ENCODE results near the gene GRID2.

GRID2 gene

GRCh38 chr4:93414041-93414550, 1110.3 kb downstream of the GRID2 start:
- DNase-seq (ENCODE audit: low spot score) = no peak

DNA sequence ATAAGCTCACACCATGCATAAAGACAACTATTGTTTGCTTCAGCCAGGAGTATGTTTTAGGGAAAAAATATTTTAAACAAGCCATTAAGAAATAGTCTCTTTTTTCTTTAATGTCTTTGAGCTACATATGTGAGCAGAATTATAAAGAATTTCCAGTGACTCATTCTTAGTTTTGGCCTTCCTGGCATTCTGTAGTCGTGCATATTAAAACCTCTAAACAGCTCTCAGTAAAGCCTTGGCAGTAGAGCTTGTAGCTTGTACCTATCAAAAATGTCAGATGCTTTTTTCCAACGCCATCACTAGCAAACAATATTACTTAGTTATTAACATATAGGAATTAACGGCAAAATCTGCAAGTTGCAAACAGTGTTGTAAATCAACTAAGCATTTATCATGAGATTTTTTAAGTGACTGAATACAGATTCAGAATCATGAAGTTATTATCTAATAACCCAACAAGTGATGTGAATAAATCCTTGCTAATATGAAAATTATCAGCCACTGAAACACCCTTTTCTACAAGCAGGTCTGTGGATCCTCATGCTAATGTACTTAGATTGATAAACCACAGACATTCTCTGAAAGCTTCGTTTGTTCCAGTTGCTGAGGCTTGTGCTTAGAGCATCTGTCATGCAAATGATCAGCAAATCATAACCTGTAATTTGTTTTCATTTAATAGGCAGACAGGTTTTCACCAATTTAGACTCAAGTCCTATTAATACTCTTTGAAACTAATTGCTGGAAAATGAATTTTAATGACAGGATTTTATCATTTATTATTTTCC, 1112.8 kb downstream of the GRID2 start:
- no peak for DNase-seq (ENCODE audit: low spot score)

DNA sequence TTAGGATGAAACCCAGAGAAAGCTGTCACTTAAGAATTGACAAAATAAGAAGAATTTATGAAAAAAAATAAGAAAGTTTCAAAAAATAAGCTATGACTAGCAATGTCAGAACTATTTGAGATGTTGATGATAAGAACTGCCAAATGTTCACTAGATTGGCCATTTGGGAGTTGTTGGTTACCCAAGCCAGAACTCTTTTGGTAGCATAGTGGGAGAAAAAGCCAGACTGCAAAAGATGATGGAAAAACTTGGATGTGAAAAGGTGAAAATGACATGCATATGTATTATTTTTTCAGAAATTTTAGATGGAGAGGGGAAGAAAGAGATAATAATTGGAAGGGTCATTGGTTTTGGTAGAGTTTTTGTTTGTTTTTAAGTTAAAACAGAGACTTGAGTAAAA, 1127.6 kb downstream of the GRID2 start:
- no peak for DNase-seq (ENCODE audit: low spot score)

GRCh38 chr4:93433840-93434239, 1130.1 kb downstream of the GRID2 start:
- no peak for DNase-seq (ENCODE audit: low spot score)

DNA sequence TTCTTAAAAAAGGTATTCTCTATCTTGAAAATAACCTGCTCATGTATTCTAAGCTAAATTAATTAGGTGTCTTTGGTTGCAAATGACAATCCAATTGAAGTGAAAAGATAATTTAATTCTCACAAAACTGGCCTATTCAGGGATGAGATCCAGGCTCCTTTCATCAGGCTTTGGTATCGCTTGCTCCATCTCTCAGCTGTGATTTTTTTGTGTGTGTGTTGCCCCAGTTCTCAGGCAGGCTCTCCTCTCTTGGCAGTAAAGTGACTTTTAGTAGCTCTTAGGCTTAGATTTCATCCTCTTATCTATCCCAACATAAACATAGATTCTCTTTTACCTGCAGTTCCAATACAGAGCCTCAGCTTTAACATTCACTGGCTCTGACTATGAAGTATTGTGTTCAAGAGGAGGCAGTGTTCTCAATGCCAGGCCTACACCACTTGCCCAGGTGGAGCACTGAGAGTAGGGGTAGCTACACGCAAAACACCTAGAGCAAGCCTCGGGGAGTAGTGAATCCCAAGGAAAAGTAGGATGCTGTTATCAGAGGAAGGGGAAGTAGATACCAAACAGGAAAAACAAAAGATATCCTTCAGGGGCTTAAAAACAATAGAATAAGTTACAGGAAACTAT, 1132.3 kb downstream of the GRID2 start:
- no peak for DNase-seq (ENCODE audit: low spot score)

GRCh38 chr4:93437991-93438390, 1134.2 kb downstream of the GRID2 start:
- no peak for DNase-seq (ENCODE audit: low spot score)

- DNase-seq (ENCODE audit: low spot score) = no peak
These were observed 1141.1 kb downstream of the GRID2 start for GRCh38 chr4:93444860-93445259.

- no peak for DNase-seq (ENCODE audit: low spot score)
These were observed 1142.3 kb downstream of the GRID2 start for GRCh38 chr4:93446038-93446437.

DNA sequence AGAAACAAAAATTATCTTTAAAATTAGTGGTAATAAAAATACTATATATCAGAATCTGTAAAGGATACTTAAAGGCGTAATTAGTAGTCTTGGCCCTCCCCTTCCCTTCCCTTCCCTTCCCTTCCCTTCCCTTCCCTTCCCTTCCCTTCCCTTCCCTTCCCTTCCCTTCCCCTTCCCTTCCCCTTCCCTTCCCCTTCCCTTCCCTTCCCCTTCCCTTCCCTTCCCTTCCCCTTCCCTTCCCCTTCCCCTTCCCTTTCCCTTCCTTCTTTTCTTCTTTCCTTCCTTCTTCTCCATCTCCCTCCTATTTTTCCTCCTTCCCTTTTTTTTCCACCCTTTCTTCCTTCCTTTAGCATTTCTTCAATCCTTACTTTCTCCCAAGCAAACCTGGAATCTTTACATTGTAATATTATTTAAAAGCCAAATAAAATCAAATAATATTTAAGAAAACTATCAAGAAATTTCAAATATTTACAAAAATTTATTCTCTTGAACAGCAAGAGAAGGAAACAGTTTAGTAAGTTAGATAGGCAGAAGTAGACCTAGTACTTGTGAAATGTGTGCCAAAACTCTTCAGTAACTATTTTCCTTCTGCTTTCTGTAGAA, 1145.0 kb downstream of the GRID2 start:
- DNase-seq (ENCODE audit: low spot score) = no peak

DNA sequence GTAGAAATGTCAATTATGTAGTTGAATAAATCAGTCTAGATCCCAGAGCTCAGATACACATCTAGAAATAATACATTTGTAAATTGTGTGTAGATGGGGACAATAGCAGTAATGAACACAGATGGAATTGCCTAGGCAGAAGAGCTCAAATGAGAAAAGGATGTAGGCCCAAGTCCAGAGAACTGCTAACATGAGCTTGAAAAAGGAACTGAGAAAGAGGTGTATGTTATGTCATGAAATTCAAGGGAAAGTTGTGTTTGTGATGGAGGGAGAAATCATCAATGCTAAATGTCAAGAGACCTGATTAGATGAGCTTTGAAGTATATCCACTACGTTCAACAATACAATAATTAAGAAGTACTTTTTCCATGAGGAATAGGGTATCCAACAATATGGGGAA, 1148.2 kb downstream of the GRID2 start:
- no peak for DNase-seq (ENCODE audit: low spot score)

DNA sequence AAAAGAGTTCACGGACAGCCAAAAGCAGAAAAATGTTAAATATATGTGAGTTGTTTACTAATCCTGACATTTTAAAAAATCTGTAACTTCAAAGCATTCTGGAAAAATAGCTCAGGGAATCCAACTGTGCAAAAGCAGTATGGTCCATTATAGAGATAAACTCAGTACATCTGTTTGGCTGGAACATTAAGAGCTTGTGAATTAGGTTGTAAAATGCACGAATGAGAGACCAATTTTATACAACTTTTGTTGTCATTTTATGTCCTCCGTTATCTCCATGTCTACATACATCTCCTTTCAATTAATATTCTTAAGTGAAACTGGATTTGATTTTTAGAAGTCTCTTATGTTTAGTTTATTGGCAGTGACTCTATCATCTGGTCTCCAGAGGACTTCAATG, 1157.8 kb downstream of the GRID2 start:
- DNase-seq (ENCODE audit: low spot score) = no peak

GRCh38 chr4:93466446-93466845, 1162.7 kb downstream of the GRID2 start:
- no peak for DNase-seq (ENCODE audit: low spot score)

DNA sequence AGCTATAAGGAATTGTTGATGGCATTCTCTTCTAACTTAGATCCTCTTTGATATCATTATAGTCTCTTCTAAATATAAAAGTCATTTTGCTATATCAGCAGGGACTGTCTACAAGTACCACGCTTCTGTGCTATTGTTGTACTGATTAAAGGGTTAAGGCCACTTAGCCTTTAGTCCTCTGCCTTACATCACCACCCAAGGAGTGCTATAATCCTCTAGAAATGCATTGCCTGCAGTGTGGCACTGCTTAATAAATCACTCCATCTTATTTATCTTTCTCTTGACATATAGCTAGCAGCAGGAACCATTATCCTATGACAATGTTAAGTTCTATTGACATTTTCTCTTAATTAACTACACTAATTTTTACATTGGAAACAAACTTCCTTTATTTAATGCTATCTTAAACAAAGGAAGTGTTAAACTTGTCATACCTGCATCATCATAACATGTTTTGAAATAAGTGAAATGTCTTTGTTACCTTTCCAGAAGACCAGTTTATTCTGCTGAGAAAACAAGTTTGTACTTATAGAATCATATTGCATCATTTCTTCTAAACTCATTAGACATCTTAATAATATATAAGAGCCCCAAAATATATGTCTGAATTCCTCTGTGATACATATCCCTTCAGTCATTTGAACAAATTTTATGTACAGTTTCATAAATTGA, 1163.9 kb downstream of the GRID2 start:
- no peak for DNase-seq (ENCODE audit: low spot score)

- DNase-seq (ENCODE audit: low spot score) = no peak
These were observed 1165.8 kb downstream of the GRID2 start for GRCh38 chr4:93469560-93469959.

DNA sequence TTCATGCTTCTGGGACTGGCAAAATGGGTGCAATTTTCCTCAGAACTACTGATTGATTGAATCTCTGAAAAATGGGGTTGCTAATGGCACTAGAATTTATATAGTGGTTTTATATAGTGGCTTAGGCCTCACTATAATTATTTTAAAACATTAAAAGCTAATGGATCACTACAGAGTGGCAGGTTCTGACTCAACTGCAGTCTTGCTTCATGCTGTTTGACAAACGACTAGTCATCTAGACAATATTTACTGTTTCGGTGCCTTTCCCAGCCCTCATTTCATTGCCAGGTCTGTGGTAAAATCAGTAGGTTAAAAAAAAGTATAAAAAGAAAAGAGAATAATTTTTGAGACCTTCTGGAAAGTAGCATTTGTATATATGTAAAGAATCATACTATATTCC, 1172.0 kb downstream of the GRID2 start:
- DNase-seq (ENCODE audit: low spot score) = no peak

DNA sequence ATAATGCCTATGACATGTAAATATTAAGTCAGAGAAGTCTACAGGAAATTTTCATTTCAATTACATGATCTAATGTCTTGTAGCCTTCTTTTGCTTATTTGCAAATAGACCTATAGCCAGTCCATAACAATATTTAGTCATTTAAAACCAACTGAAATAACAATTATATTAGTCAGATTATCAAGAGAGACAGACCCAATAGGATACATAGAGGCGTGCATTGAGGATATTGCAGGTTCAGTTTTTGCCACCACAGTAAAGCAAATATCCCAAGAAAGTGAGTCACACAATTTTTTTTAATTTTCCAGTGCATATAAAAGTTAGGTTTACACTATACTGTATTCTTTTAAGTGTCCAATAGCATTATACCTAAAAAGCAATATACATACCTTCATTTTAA, 1175.0 kb downstream of the GRID2 start:
- no peak for DNase-seq (ENCODE audit: low spot score)

DNA sequence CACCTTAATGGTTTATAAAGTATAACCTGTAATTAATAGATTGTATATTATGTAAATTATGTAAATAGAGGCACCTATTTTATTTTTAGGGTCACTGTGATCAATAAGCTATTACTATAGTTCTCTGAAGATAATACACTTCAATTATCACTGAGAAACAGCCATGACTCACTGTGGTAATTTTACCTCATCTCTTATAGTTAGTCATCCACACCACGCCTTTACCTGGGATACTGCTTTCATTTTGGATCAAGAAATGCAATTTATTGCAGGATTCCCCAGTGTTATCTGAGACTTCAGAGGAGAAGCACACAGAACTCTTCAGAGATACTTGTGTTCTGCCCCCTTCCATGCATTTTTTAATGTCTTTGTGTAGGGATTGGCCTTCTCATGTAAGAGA, 1176.7 kb downstream of the GRID2 start:
- no peak for DNase-seq (ENCODE audit: low spot score)

DNA sequence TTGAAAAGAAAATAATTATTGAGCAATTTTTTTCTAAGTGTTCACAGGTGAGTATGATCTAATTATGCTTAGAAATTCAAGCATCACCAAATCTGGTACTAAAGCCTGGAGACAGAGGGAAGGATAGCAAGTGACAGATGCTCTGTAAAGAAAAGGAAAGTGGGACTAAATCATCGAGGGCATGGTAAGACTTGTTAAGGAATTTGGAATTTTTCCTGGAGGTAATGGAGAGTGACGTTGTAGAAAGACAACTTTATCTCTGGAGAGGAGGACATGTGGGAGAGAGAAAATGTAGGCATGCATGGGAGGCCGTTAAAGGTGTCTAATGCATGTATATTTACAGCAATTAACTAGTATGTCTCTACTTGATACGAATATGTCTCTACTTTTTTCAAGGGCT, 1191.6 kb downstream of the GRID2 start:
- DNase-seq (ENCODE audit: low spot score) = no peak

DNA sequence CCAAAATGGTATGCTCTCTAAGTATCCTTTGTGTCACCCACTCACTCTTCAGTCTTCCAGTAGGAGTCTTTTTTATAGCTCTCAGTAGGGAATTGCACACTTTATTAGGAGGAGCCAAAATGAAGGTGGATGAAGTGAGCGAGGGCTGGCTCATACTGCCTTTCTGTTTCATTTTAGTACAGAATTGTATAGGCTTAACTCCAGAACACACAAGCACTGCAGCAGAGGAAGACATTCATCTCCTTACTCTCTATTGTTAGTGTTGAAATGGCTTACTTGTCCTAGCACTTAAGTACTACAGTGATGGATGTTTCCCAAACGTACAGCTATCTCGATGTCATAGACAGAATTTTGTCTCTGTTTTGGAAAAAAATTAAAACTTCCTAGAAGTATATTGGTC, 1197.5 kb downstream of the GRID2 start:
- DNase-seq (ENCODE audit: low spot score) = no peak

DNA sequence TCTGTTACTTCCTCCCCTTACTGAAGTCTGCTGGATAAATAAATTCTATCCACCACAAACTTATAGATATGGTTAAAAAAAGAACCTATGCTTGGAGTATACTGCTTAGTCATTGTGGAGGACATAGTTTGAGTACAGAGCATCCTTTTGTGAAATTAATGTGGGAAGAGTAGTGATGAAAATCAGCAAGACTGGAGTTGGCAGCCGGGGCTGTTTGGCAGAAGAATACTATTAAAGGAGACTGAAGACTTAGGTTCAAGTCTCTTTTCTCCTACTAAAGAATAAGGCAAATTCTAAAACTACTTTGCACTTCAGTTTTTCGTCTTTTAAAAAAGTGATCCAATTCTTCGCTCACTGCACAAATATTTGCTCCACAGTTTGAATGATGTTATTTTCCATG, 1198.2 kb downstream of the GRID2 start:
- DNase-seq (ENCODE audit: low spot score) = no peak

DNA sequence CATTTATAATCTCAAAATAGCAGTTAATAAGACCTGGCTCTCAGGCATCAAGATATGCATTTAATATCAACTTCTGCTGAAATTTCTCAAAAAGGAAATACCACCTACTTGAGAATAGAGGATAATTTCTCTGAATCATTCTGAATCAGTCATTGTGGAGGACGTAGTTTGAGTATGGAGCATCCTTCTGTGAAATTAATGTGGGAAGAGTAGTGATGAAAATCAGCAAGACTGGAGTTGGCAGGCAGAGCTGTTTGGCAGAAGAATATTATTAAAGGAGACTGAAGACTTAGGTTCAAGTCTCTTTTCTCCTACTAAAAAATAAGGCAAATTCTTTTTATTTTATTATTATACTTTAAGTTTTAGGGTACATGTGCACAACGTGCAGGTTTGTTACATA, 1199.2 kb downstream of the GRID2 start:
- no peak for DNase-seq (ENCODE audit: low spot score)

DNA sequence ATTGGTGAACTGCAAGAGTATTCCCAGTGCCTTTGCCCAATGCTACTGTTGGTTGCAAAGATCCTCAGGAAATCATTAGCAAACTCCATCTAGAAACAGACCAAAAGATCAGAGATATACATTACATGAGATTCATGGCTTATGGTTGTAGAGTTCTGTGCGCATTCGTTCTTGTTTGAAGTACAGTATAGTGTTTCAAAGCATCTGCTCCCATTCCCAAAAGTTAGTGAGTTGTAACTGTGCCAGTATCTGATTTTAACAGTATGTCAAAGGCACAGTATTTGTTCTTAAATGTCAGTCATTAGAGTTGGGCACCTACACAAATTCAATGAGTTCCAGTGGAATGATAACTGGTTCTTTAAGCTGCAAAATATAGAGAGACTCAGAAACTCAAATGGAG, 1210.1 kb downstream of the GRID2 start:
- DNase-seq (ENCODE audit: low spot score) = no peak

- no peak for DNase-seq (ENCODE audit: low spot score)
These were observed 1211.4 kb downstream of the GRID2 start for GRCh38 chr4:93515208-93515607.
